HG03460 (cell line): ENCODE results near the gene SCYGR8.
"Not testable (repeated sequence)": the region's sequence is repeated elsewhere in the genome, so short reads cannot be mapped to it uniquely, and the experiment has no call there.

ENCODE experiments used
- ATAC-seq: cut with Tn5 transposase; IDR thresholded peaks from one replicate; pipeline ENCODE4 v1.9.1; 2021; ENCODE audit not compliant: unreplicated experiment

Gene SCYGR8

GRCh38 chr2:227745594-227745993 lies at the start of gene SCYGR8:
SCYGR8 (plus strand) TSS chr2:227745894; CDS start chr2:227745894, 0 bp downstream.
- no peak for ATAC-seq

- ATAC-seq: no peak
Measured at GRCh38 chr2:227696990-227697679, 48.6 kb upstream of the SCYGR8 start.

- ATAC-seq: no peak
Measured at GRCh38 chr2:227701556-227701955, 44.1 kb upstream of the SCYGR8 start.

- ATAC-seq: no peak
Measured at GRCh38 chr2:227703280-227703732, 42.4 kb upstream of the SCYGR8 start.

- no peak for ATAC-seq
Measured at GRCh38 chr2:227703961-227704360, 41.7 kb upstream of the SCYGR8 start.

- ATAC-seq: no peak
Measured at GRCh38 chr2:227706859-227707258, 38.8 kb upstream of the SCYGR8 start.

GRCh38 chr2:227707390-227707789 lies 38.3 kb upstream of the SCYGR8 start:
- no peak for ATAC-seq

- no peak for ATAC-seq
Measured at GRCh38 chr2:227710986-227711385, 34.7 kb upstream of the SCYGR8 start.

GRCh38 chr2:227713291-227713690 lies 32.4 kb upstream of the SCYGR8 start:
- no peak for ATAC-seq

GRCh38 chr2:227716501-227716900 lies 29.2 kb upstream of the SCYGR8 start:
- no peak for ATAC-seq

GRCh38 chr2:227717687-227718567 lies 27.8 kb upstream of the SCYGR8 start, which contains the start of gene SLC19A3:
SLC19A3 (minus strand) TSS chr2:227718028; CDS start chr2:227702318, 15,710 bp downstream.
- ATAC-seq: no peak

GRCh38 chr2:227719641-227720040 lies 26.1 kb upstream of the SCYGR8 start:
- ATAC-seq: no peak

GRCh38 chr2:227720680-227721079 lies 25.0 kb upstream of the SCYGR8 start:
- ATAC-seq: no peak

GRCh38 chr2:227722821-227723220 lies 22.9 kb upstream of the SCYGR8 start:
- ATAC-seq: not testable (repeated sequence)

GRCh38 chr2:227724394-227725039 lies 21.2 kb upstream of the SCYGR8 start, which contains the start of gene SCYGR6:
SCYGR6 (minus strand) TSS chr2:227724757; CDS start chr2:227724757, 0 bp downstream.
- ATAC-seq: no peak

- no peak for ATAC-seq
Measured at GRCh38 chr2:227728035-227728434, 17.7 kb upstream of the SCYGR8 start, which contains the start of gene SCYGR7. SCYGR7 (plus strand) TSS chr2:227728335; CDS start chr2:227728335, 0 bp downstream.

- no peak for ATAC-seq
Measured at GRCh38 chr2:227739351-227739750, 6.3 kb upstream of the SCYGR8 start.

- ATAC-seq: not testable (repeated sequence)
Measured at GRCh38 chr2:227740705-227741104, 5.0 kb upstream of the SCYGR8 start.

- ATAC-seq: no peak
Measured at GRCh38 chr2:227748079-227748478, 2.4 kb downstream of the SCYGR8 start.

- not testable (repeated sequence) for ATAC-seq
Measured at GRCh38 chr2:227756261-227756660, 10.6 kb downstream of the SCYGR8 start.
